GM23248 (cell line): ENCODE results near the gene VTI1A. TPM values are rescaled to one million over a fixed set of nuclear protein-coding genes. Genes with fewer than 3 reads are reported as not detected.

Source experiments
- DNase-seq: peaks from one replicate; pipeline ENCODE4 v3.0.0-alpha.2; 2015
- H2AFZ ChIP-seq: fragments of 200-600 bp; sonication (generic); 2 replicates; pipeline ENCODE4 v1.6.1; 2016; ENCODE audit warnings: antibody characterized with exemption
- H3F3A ChIP-seq: fragments of 200-600 bp; sonication (generic); 2 replicates; pipeline ENCODE4 v1.6.1; 2016; ENCODE audit warnings: mild to moderate bottlenecking, antibody characterized with exemption, mixed run types; ENCODE audit not compliant: insufficient read depth
- H3K27ac ChIP-seq: fragments of 200-600 bp; sonication (generic); 2 replicates; pipeline ENCODE4 v1.5.1; 2016; ENCODE audit warnings: mild to moderate bottlenecking
- H3K27me3 ChIP-seq: fragments of 200-600 bp; sonication (generic); replicated peaks from 2 replicates; pipeline ENCODE4 v1.6.1; 2016; ENCODE audit warnings: mild to moderate bottlenecking; ENCODE audit not compliant: insufficient read depth
- H3K36me3 ChIP-seq: fragments of 200-600 bp; sonication (generic); 2 replicates; pipeline ENCODE4 v1.6.1; 2016; ENCODE audit warnings: low read depth, mild to moderate bottlenecking
- H3K4me1 ChIP-seq: fragments of 200-600 bp; sonication (generic); 2 replicates; pipeline ENCODE4 v1.6.1; 2016; ENCODE audit warnings: mild to moderate bottlenecking; ENCODE audit not compliant: insufficient read depth
- H3K4me2 ChIP-seq: fragments of 200-600 bp; sonication (generic); one replicate; pipeline ENCODE4 v1.6.1; 2016; ENCODE audit warnings: mild to moderate bottlenecking; ENCODE audit not compliant: unreplicated experiment
- H3K4me3 ChIP-seq: fragments of 200-600 bp; sonication (generic); 2 replicates; pipeline ENCODE4 v1.5.1; 2016; ENCODE audit warnings: mild to moderate bottlenecking
- H3K79me2 ChIP-seq: fragments of 200-600 bp; sonication (generic); 2 replicates; pipeline ENCODE4 v1.6.1; 2016; ENCODE audit warnings: mild to moderate bottlenecking; ENCODE audit not compliant: insufficient read depth
- H3K9ac ChIP-seq: fragments of 200-600 bp; sonication (generic); 2 replicates; pipeline ENCODE4 v1.6.1; 2016; ENCODE audit warnings: mild to moderate bottlenecking
- H3K9me2 ChIP-seq: fragments of 200-600 bp; sonication (generic); 2 replicates; pipeline ENCODE4 v1.6.1; 2016; ENCODE audit warnings: mixed run types, mild to moderate bottlenecking, moderate library complexity; ENCODE audit not compliant: insufficient read depth
- H3K9me3 ChIP-seq: fragments of 200-600 bp; sonication (generic); one replicate; pipeline ENCODE4 v1.6.1; 2017; ENCODE audit warnings: low read depth
- H4K20me1 ChIP-seq: fragments of 200-600 bp; sonication (generic); 2 replicates; pipeline ENCODE4 v1.6.0; 2016; ENCODE audit not compliant: insufficient read depth
- EZH2 ChIP-seq: fragments of 200-600 bp; sonication (generic); IDR thresholded peaks from 2 replicates; pipeline ENCODE4 v1.6.1; 2018; ENCODE audit warnings: antibody characterized with exemption, mild to moderate bottlenecking; ENCODE audit not compliant: insufficient read depth, poor library complexity, severe bottlenecking
- EZH2phosphoT487 ChIP-seq: fragments of 200-600 bp; sonication (generic); IDR thresholded peaks from 2 replicates; pipeline ENCODE4 v1.6.1; 2018; ENCODE audit warnings: antibody characterized with exemption, moderate library complexity, mild to moderate bottlenecking, low read depth; ENCODE audit not compliant: insufficient read depth
- WGBS, 2 experiments: methylation state at CpG; one replicate each; pipeline ENCODE4 v1.1.6; 2015 to 2017; ENCODE audit warnings: low lambda C conversion rate in 2 of 2, low coverage in 1 of 2; ENCODE audit errors: missing lambda C conversion rate in 2 of 2; 5-methylcytosine and 5-hydroxymethylcytosine counted together
- in situ Hi-C: fragments of 300-500 bp; cut with MboI; formaldehyde crosslinking; loops from 2 replicates; pipeline ENCODE4 v1.15.0; 2020
- polyA plus RNA-seq: library from polyadenylated mRNA; unstranded; fragments of >200 nt; fragmentation: Nextera tagmentation; extraction: Ambion mirVana; gene quantifications from 2 replicates; pipeline ENCODE4 v1.2.1, GENCODE V29; 2016
- total RNA-seq: library from RNA; depleted of rRNA; stranded (reverse); fragments of >200 nt; shearing (Covaris generic); gene quantifications from 2 replicates; pipeline ENCODE4 v1.2.3, GENCODE V29; 2014

Gene VTI1A
- total and polyA plus RNA-seq, 2 experiments from 2014 or later = 21.6 to 26.4 TPM

GRCh38 chr10:112678987-112679386 is 232.0 kb downstream of the VTI1A start:
- no peak for DNase-seq
- no peaks in the 10 kb centered on the region for H3K9me3 ChIP-seq
- no peaks in the 10 kb centered on the region for H3K79me2 ChIP-seq
- no peaks in the 10 kb centered on the region for H3K36me3 ChIP-seq
- H3F3A ChIP-seq = no peaks in the 10 kb centered on the region
- no peak overlapping the region for H3K9ac ChIP-seq
- 64 to 68% methylated on average over 3 of the region's 3 CpGs for WGBS, 2 experiments
- no peaks in the 10 kb centered on the region for H4K20me1 ChIP-seq
- H3K4me3 ChIP-seq = no peak overlapping the region
- H3K9me2 ChIP-seq = no peaks in the 10 kb centered on the region
- H3K27ac ChIP-seq = no peak overlapping the region
- H3K4me2 ChIP-seq = no peak overlapping the region
- no peaks in the 10 kb centered on the region for H3K4me1 ChIP-seq
- H2AFZ ChIP-seq = no peak overlapping the region
- H3K27me3 ChIP-seq = no peaks in the 10 kb centered on the region
- TF ChIP-seq EZH2phosphoT487 (no peak), EZH2 (no peak)
- in situ Hi-C loops = no loop called here

GRCh38 chr10:112679392-112679791 is 232.4 kb downstream of the VTI1A start:
- in situ Hi-C loops = no loop called here
- Histone ChIP-seq H3K36me3 (no peaks in the 10 kb centered on the region), H3K79me2 (no peaks in the 10 kb centered on the region), H3K9me3 (no peaks in the 10 kb centered on the region), H3F3A (no peaks in the 10 kb centered on the region), H3K4me2 (no peak overlapping the region), H2AFZ (no peak overlapping the region), H3K27ac (no peak overlapping the region), H3K9ac (no peak overlapping the region), H3K9me2 (no peaks in the 10 kb centered on the region), H3K4me3 (no peak overlapping the region), H3K4me1 (no peaks in the 10 kb centered on the region), H4K20me1 (no peaks in the 10 kb centered on the region), H3K27me3 (no peaks in the 10 kb centered on the region)
- DNase-seq = no peak
- TF ChIP-seq EZH2phosphoT487 (no peak), EZH2 (no peak)
- 96% methylated on average over 2 of the region's 2 CpGs for WGBS, 2 experiments

GRCh38 chr10:112680586-112680985 is 233.6 kb downstream of the VTI1A start:
- no peak overlapping the region for H3K4me3 ChIP-seq
- H3K27me3 ChIP-seq = no peaks in the 10 kb centered on the region
- H3K9me3 ChIP-seq = no peaks in the 10 kb centered on the region
- WGBS, 2 experiments = 100% methylated on average over 1 of the region's 1 CpG
- H3K9ac ChIP-seq = no peak overlapping the region
- H3K36me3 ChIP-seq = no peaks in the 10 kb centered on the region
- DNase-seq = no peak
- no peak for TF ChIP-seq EZH2
- no peak for TF ChIP-seq EZH2phosphoT487
- no peaks in the 10 kb centered on the region for H3K79me2 ChIP-seq
- no peaks in the 10 kb centered on the region for H3F3A ChIP-seq
- H4K20me1 ChIP-seq = no peaks in the 10 kb centered on the region
- H3K27ac ChIP-seq = no peak overlapping the region
- no peaks in the 10 kb centered on the region for H3K4me1 ChIP-seq
- H3K9me2 ChIP-seq = no peaks in the 10 kb centered on the region
- no peak overlapping the region for H3K4me2 ChIP-seq
- H2AFZ ChIP-seq = no peak overlapping the region
- in situ Hi-C loops = no loop called here

GRCh38 chr10:112687647-112688046 is 240.6 kb downstream of the VTI1A start:
- in situ Hi-C loops = no loop called here
- no peaks in the 10 kb centered on the region for H3K9me2 ChIP-seq
- peaks cover 6% of the 10 kb centered on the region; the same call in 1 of the 2 replicates for H3K4me1 ChIP-seq
- H3K36me3 ChIP-seq = no peaks in the 10 kb centered on the region
- H3K4me3 ChIP-seq = no peak overlapping the region
- H3K27me3 ChIP-seq = no peaks in the 10 kb centered on the region
- no peaks in the 10 kb centered on the region for H3K9me3 ChIP-seq
- H3K9ac ChIP-seq = no peak overlapping the region
- TF ChIP-seq EZH2 = no peak
- no peak for TF ChIP-seq EZH2phosphoT487
- peak; percentile 86 for DNase-seq
- H3K79me2 ChIP-seq = no peaks in the 10 kb centered on the region
- no peaks in the 10 kb centered on the region for H3F3A ChIP-seq
- no peak overlapping the region for H3K27ac ChIP-seq
- no peak overlapping the region for H3K4me2 ChIP-seq
- H4K20me1 ChIP-seq = no peaks in the 10 kb centered on the region
- 34 to 47% methylated on average over 4 of the region's 4 CpGs for WGBS, 2 experiments
- 0 out of 2 replicates have a peak overlapping the region, but pooled peaks have one; percentile 32 for H2AFZ ChIP-seq

- Histone ChIP-seq H3F3A (no peaks in the 10 kb centered on the region), H3K36me3 (no peaks in the 10 kb centered on the region), H3K27me3 (no peaks in the 10 kb centered on the region), H3K79me2 (no peaks in the 10 kb centered on the region), H3K27ac (no peak overlapping the region), H3K9me2 (no peaks in the 10 kb centered on the region), H3K4me2 (no peak overlapping the region), H3K4me3 (no peak overlapping the region), H4K20me1 (no peaks in the 10 kb centered on the region), H3K9ac (no peak overlapping the region), H3K4me1 (peaks cover 6% of the 10 kb centered on the region; the same call in 1 of the 2 replicates), H3K9me3 (no peaks in the 10 kb centered on the region), H2AFZ (no peak overlapping the region)
- WGBS, 2 experiments = 43 to 45% methylated on average over 4 of the region's 4 CpGs
- DNase-seq = peak; percentile 14
- in situ Hi-C loops = no loop called here
- TF ChIP-seq EZH2phosphoT487 (no peak), EZH2 (no peak)
Measured at GRCh38 chr10:112689327-112690072, 242.5 kb downstream of the VTI1A start.
